KG1 (cell line): ENCODE data around the gene HIPK3.
"Not testable (repeated sequence)": the region's sequence is repeated elsewhere in the genome, so short reads cannot be mapped to it uniquely, and the experiment has no call there.

Experiments used
- DNase-seq: peaks from one replicate; lab custom pipeline; 2025; lab: John Stamatoyannopoulos, UW

Gene HIPK3

GRCh38 chr11:33362051-33362910 lies 105.1 kb downstream of the HIPK3 start:
- peak; percentile 34 for DNase-seq

GRCh38 chr11:33366918-33367317 lies 109.7 kb downstream of the HIPK3 start:
- DNase-seq: no peak

GRCh38 chr11:33368475-33368874 lies 111.3 kb downstream of the HIPK3 start:
- DNase-seq: not testable (repeated sequence)

- DNase-seq: no peak
These were observed 111.8 kb downstream of the HIPK3 start for GRCh38 chr11:33368931-33369330.

DNA sequence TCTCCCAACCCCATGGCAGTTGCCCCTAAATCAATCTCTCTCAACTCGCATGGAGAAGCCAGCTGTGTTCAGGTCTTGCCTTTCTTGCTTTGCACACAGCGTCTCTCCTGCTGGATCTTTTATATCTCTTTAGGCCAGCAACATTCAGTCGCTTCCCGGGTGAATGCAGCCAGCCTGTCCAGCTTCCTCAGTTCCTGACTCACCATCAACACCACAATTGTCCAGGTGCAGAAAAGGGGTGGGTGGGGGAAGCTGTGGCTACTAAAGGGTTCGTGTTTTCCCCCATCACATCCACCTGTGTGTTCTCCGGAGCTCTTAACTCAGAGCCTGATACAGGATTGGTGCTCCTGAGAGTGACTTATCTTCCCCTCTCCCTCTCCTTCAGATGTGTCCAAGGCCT lies 116.5 kb downstream of the HIPK3 start:
- no peak for DNase-seq

- no peak for DNase-seq
These were observed 118.1 kb downstream of the HIPK3 start for GRCh38 chr11:33375236-33375635.

GRCh38 chr11:33375688-33376311 lies 118.6 kb downstream of the HIPK3 start, which contains the start of gene KIAA1549L:
Gene KIAA1549L (plus strand): TSS chr11:33376108.
- no peak for DNase-seq

GRCh38 chr11:33376331-33377310 lies 119.4 kb downstream of the HIPK3 start:
- DNase-seq: no peak

GRCh38 chr11:33377412-33378370 lies 120.5 kb downstream of the HIPK3 start:
- DNase-seq: no peak

DNA sequence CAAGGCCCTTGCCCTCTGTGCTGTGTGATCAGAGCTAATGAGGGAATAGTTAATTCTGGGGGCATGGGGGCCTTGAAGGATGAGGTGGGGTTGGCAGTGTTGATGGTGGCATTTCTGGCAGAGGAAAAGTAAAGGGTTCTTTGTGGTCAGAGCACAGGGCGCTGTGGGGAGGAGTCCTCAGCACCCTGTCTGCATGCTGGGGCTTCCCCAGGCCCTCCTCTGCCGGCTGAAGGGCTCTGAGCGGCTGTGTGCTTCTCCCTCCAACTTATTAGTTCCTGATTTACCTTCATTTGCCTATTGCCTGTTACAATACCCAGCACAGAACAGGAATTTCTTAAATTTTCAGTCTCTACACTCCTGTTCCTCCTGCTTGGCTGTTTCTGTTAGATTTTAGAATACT lies 122.8 kb downstream of the HIPK3 start:
- DNase-seq: no peak

GRCh38 chr11:33383075-33383919 lies 126.1 kb downstream of the HIPK3 start:
- no peak for DNase-seq

DNA sequence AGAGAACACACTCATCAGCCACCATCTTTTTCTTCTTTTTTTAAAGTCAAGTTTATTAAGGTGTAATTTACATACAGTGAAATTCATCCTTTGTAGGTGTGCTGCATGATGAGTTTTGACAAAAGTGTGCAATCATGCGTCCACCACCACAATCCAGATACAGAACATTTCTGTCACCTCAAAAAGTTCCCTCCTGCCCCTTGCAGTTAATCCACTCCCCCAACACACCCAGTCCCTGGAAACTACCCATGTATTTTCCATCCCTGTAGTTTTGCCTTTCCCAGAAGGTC lies 126.7 kb downstream of the HIPK3 start:
- DNase-seq: no peak

GRCh38 chr11:33384220-33384619 lies 127.0 kb downstream of the HIPK3 start:
- no peak for DNase-seq

DNA sequence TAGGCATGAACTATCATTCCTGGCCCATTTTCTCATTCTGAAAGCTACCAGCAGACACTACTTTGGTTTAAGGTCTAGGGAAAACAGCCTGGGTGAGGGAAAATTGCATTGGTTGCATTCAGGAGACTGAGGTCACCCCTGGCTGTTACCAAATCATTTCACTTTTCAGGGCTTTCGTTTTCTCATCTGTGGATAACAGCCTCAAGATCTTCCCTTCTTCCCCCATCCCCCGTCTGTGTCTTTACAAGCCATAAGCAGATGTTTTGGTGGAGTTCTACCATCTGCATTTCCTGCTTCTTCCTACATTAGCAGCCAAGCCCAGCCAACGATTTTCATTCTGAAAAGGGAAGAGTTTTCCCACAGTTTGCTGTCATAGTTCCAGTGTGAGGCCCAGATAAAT lies 130.4 kb downstream of the HIPK3 start:
- DNase-seq: no peak

DNA sequence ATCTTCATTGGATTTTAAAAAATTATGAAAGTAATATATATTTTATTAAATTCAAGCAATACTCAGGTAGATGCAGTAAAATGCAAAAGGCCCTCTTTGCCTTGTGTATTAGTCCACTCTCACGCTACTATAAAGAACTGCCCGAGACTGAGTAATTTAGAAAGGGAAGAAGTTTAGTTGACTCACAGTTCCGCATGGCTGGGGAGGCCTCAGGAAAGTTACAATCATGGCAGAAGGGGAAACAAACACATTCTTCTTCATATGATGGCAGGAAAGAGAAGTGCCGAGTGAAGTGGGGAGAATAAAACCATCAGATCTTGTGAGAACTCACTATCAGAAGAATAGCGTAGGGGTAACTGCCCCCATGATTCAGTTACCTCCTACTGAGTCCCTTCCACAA lies 130.8 kb downstream of the HIPK3 start:
- no peak for DNase-seq

DNA sequence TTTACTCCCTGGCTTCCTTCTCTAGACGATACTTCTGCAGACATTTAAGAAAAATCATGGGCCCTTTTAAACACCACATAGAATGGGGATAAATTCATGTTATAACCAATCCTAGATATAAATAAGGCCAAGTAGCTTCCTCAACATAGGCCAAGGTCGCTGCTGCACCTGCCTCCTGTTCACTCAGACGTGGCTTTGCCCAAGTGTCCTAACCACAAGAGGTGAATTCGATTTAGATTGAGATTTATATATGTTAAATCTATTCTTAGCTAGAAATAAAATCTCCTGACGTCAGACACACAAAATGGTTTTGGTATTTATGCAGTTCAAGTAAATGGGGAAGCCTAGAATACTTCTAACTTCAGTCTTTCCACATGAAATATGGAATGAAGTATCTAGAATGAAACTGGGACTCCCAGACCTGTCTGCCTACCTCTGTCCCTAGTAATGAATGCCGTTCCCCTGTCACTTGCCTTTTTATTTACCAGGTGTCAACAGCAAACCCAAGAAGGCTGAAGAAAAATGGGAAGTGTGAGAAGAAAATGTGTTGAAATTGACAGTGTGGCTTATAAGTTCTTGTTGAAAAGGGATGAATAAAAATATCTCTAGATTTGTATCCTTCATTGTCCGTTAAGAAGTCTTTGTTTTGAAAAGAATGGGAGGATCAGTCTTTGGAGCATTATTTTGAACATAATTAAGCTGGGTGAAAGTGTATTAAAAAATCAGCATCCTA lies 131.8 kb downstream of the HIPK3 start:
- DNase-seq: no peak

DNA sequence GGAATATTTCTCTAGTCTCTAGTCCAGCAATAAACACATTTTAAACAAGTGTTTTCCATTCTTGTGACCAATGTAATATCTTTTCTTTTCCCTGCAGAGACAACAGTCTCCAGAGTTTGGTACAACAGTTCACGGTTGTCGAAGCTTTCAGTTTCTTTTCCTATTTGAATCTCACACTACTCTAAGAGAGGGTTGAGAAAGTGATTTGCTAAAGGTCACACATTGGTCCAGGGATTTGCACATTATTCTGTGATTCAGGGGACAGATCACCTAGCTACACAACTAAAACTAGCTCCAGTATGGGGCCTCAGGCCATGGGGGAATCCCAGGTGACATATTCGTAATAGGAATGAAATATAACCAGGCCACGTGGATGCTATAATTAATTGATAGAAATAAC lies 132.5 kb downstream of the HIPK3 start:
- DNase-seq: no peak

DNA sequence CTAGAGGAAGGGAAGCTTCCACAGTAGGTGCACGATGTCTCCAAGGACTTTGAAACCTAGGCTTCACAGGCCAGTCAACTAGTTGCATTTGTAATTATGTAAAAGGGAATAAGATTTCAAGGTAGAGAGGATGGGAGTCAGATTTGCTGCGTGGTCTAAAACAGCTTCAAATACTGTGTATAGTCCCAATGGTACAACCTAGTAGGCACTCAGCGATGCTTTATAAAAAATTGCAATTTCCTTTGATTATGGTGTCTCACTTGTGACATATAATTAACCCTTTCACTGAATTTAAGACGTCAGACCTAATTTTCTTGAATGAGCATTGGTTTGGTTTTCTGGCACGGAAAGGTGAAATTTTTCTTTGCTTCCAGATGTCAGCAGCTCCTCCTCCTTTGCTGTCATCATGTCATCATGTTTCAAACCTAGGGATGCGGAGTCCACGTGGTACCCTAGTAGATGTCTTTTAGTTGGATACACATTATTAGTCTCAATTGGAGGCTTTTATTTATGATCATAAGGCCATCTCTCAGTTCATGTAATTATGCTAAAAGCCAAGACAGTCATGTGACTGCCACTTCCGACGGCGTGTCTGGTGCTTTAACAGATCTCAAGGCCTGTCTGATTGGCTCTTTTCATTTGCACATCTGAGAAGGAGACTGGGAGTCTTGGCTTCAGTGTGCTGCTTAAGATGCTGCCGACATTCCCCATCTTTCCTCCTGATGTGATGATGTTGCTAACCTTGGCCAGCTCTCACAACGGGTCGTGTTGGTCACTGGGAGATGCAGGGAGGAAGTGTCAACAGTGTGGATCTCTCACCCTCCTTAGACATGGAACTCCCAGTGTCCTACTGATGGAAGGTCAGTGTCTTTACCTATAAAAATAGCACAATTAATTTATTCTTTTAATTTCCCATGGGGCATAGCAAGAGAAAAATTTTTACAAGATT lies 134.0 kb downstream of the HIPK3 start:
- no peak for DNase-seq

DNA sequence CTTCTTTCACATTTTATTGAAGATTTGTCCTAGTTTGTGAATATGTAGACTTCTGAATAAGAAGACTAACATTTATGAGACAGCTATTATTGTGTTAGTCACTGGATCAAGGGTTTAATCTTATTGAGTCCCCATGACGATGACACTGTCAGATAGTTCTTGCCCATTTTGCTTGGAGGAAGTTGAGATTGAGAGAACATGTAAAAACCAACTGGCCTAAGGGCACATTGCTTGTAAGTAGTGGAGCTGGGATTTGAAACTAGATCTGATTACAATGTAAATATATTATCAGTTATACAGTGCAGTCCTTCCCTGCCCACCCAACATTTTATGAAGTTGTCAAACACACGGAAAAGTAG lies 134.7 kb downstream of the HIPK3 start:
- no peak for DNase-seq
